NCI-H2081 treated with DMSO at 0.1 percent for 48 hours (cell line): ENCODE data around the gene TMEM236.

Source experiments
- DNase-seq: peaks from one replicate; lab custom pipeline; 2025; lab: John Stamatoyannopoulos, UW

TMEM236 gene

DNA sequence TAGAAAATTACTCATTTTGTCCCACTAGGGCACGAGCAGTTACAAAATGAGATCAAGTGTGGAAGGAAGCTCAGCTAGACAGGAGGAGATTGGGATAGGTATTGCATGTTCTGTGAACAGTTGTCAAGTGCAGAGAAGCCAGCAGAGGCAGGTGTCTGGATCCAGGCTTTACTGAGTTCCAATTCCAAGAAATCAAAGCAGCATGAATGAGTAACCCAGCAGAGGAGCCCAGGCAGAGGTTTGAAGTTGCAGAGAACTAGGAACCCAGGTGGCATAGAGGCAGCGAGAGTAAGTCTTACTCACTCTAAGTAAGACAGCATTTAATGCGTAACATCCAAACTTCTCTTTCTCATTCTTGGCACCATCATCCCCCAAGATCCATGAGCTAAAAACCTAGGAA lies 68.9 kb downstream of the TMEM236 start:
- DNase-seq = no peak

DNA sequence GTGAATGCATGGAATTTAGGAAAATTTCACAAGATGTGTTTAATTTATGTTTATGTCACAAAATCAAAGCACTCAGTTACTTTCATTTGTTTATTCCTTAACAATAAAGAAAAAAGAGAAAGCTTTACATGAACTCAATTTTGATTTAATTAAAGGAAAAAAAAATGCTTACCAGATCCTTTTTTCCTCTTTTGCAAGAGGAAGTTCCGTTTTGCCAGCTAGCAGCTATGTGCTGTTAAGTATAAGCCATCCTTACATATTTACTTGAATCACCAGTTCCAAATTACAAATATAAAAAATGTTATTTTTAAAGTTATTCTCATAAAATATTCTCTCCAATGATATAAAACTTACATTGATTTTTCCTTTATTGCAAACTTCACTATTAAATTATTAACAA lies 69.9 kb downstream of the TMEM236 start:
- no peak for DNase-seq

DNA sequence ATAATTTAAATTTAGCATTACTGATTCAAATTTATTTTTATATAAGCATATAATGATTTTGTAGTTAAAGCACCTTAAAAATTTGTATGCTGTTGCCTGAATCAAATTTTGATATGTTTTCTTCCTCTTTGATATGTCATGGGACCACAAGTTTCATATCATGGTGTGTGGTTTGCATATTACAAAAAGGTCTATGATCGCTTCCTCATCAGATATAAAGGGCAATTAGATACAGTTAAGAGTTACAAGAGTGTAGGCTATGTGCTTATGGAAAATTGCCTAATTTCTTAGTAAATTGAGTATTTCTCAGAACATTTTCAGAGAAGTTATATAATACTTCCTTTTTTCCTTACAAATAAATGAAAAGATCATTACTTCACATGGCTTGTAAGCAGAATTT lies 79.3 kb downstream of the TMEM236 start:
- no peak for DNase-seq

DNA sequence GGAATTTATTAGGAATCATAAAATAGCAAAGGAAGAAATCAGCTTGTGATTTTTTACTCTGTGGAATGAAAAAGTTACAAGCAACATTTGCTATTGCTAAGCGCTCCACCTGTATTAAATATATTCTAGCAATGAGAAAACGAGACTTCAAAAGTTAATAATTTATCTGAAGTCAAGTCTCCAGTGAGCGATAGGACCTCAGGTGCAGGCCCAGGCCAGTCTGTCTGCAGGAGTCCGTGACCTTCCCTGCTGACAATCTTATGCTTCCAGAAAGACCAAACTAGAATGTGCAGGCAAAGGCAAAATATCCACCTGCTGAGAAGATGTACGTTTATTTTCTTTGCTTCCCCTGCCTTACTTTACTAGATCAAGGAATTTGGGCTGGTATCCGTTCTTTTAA lies 79.9 kb downstream of the TMEM236 start:
- no peak for DNase-seq

DNA sequence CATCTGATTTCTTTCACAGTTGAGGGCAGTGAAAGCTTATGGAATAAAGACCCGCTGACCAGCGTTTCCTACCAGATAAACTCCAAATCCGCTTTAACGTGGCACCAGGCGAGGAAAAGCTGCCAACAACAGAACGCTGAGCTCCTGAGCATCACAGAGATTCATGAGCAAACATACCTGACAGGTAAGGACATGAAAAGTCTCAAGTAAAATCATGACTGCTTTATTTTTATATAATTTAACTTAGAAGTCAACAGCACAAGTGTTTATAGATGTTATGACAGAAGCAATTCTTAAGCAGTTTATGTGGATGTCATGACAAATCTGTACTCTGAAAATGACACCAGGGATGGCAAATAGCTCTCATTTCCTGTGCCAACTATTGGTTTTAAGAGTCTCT lies 81.7 kb downstream of the TMEM236 start:
- DNase-seq = no peak

DNA sequence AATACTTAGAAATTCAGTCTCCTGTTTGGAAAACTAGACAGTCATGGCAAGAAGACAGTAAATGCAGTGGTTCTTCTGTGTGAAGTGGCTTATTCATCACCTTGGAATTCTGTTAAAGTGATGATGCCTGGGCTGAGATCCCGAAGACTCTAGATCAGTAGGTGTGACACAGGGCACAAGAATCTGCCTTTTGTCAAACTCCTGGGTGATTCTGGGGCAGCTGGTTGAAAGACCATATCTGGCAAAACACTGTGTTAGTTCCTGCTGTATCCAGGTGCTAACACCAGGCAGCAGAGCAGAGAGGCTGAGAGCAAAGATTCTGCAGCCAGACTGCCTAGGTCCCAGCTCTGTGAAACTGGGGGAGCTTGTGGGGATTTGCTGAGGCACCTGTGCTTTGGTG lies 83.7 kb downstream of the TMEM236 start:
- no peak for DNase-seq

DNA sequence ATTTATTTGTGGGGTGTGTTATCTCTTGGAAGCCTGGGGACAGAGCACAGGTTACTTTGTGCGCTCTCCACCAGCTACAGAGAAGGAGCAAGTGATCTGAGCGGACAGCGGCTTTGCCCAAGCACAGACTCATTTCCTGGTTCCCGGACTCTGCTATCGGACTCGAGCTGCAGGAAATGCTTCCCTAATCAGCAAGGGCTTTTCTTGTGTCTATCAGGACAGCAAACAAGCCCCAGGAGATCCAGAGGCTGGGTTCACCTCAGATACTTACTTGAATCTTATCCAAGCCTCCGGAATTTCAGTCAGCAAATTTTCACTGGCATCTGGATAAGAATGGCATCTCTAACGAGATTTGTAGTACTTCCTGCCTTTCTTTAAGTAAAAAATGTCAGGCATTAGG lies 84.9 kb downstream of the TMEM236 start:
- DNase-seq = no peak

DNA sequence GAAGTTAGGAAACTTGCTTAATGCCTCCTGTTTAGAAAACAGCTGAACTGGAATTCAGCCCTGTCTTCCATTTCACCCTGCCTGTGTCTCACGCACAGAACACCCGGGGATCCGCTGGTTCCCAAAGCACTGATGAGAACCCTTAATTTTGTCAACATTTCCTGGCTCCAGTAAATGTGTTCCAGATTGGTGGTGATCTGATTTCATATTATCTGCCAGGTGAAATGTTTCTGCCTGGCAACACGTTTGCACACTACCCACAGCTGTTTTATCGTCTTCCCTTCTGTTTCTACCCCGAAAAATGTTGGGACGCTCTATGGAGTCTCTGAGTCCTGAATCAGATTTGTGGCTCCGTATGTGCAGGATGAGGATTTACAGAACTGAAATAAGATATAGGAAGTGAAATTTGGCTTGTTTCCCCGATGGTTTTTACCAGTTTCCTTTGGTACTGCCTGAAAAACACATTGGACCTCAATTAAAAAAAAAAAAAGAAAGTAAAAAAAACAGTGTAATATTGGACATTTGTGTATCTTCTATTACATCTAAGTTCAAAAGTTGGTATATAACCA lies 86.2 kb downstream of the TMEM236 start:
- DNase-seq = peak; percentile 21

DNA sequence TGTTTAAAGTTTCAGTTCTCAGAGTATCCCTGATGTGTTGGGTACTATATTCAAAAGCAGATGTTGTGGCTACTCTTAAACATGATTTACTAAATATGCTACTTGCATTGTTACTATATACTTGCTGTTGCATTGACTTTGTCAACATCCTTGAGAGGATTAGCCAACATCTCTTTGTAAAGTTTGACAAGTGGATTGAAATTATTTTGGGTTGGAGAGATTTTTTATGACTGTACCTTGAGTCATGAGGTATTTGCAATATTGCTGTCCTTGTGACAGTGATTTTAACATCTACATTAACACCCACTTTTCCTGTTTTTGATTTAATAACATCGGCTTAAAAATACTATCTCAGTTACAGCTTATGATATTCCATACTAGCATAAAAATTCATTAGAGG lies 89.0 kb downstream of the TMEM236 start:
- no peak for DNase-seq

DNA sequence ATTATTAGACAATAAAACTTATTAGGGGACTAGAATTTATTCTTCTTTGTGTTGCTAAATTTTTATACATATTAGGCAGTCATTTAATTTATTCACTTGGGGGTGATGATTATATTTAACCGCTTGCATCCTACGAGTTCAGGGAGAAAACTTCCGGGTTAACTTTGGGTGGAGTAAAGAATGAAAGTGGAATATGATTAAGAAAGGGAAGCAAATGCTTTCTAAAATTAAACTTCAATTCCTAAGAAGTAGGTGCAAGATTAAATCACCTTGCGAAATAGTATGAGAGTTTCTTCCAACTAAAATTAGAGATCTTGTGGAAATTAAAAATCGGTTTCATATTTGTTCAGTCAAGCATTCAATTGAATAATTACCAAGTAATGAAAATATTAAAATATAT lies 90.6 kb downstream of the TMEM236 start:
- no peak for DNase-seq

DNA sequence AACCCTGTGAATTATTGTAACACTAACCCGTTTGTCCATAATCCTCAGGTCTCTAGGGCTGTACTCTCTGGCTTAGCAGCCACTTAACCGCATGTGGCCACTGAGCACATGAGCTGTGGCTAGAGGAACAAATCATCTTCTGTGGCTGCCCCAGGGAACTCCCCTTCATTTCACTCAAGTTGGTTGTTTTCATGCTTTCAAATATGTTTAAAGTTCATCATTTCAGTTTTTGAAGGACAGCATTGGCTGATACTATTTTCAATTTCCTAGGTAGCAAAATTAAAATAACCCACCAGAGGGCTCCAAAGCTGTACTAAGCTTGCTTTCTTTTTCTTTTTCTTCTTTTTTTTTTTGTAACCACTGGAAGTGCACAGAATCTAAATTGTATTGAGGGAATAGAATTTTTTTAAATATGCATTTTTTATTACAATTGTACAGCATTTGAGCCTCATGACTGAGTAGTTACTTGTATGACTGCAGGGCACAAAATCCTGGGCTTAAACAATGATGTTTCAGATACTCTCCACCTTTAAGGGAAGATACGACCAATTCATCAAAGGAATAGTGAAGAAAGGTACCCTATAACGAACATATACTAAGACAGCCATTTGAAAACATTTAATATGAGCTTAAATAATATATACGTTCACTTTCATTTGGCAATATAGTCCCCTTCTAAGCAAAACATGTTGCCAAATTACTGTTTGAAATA lies 95.7 kb downstream of the TMEM236 start:
- no peak for DNase-seq

DNA sequence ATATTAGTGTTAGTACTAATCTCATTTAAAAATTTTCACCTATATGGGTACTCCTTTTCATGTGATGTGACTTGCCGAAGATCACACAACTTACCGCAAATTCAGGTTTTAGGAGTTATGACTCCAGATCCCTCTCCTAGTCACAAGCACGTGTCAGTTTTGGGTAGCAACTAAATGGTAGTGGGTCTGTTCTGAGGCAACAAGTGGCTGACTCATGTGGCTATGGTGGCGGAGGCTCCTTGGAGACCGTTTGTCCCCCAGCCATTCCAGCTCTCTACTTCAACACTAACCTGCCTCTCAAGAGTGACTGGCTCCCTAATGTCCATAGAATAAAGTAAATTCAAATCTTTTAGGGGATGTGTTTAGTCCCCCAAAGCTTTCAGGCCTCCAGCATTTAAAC lies 96.6 kb downstream of the TMEM236 start:
- DNase-seq = no peak
